Thoracic aorta (tissue), 2 donors: Measurements from ENCODE around the gene TENM4. TPM values are rescaled to one million over a fixed set of nuclear protein-coding genes. Genes with fewer than 3 reads are reported as not detected.

ENCODE experiments used
- ATAC-seq: fragments of 150-250 bp; one replicate; pipeline ENCODE4 v1.8.0; 2017; ENCODE audit warnings: low read depth; ENCODE audit not compliant: insufficient number of reproducible peaks, low FRiP score
- DNase-seq: peaks from one replicate; pipeline ENCODE4 v3.0.0-alpha.2; 2020; ENCODE audit warnings: low spot score
- H3K27ac ChIP-seq, 2 donors: fragments of 200-600 bp; sonication (generic); 1 replicate in 1 of 2; 2 replicates in 1 of 2; pipeline ENCODE4 v1.5.1; 2016; ENCODE audit warnings: mild to moderate bottlenecking in 2 of 2, moderate library complexity in 2 of 2
- H3K27me3 ChIP-seq: fragments of 200-600 bp; sonication (generic); replicated peaks from 2 replicates; pipeline ENCODE4 v1.6.0; 2016; ENCODE audit warnings: mild to moderate bottlenecking; ENCODE audit not compliant: insufficient read depth
- H3K36me3 ChIP-seq: fragments of 200-600 bp; sonication (generic); one replicate; pipeline ENCODE4 v1.5.1; 2016
- H3K4me1 ChIP-seq, 2 donors: fragments of 200-600 bp; sonication (generic); 1 replicate in 1 of 2; 2 replicates in 1 of 2; pipeline versions ENCODE4 v1.5.1 to v1.6.0; 2016; ENCODE audit warnings: low read depth in 2 of 2, mild to moderate bottlenecking in 1 of 2; ENCODE audit not compliant: control insufficient read depth in 1 of 2
- H3K4me3 ChIP-seq: fragments of 200-600 bp; sonication (generic); 2 replicates; pipeline ENCODE4 v1.5.1; 2016; ENCODE audit warnings: mild to moderate bottlenecking
- H3K9me3 ChIP-seq: fragments of 200-600 bp; sonication (generic); 2 replicates; pipeline ENCODE4 v1.5.1; 2016
- CTCF ChIP-seq: fragments of 200-600 bp; sonication (generic); IDR thresholded peaks from one replicate; pipeline ENCODE4 v1.5.1; 2019; ENCODE audit warnings: antibody characterized with exemption
- total RNA-seq, 2 donors: library from RNA; depleted of rRNA; stranded (reverse); fragments of >200 nt; gene quantifications; one replicate each; pipeline versions ENCODE4 v1.1.0 to v1.2.3, GENCODE V29; 2016

TENM4 gene
- 10 to 100 TPM in 1 of 2 donors, 1 to 10 TPM in 1; 6.1 to 13.3 TPM for total RNA-seq

GRCh38 chr11:79440571-79441460, at the start of gene TENM4:
TENM4 (minus strand) TSS chr11:79441030; CDS start chr11:79069944, 371,086 bp downstream.
- DNase-seq (peak; percentile 39), ATAC-seq (no peak)
- Histone ChIP-seq H3K4me3 (peak within 1 kb of the TSS; percentile 89), H3K4me1 (peaks cover 4 to 35% of the 10 kb centered on the region in 2 donors), H3K9me3 (no peaks in the 10 kb centered on the region), H3K27ac (peak within 1 kb of the TSS; percentile 71 to 88), H3K27me3 (no peaks in the 10 kb centered on the region), H3K36me3 (no peaks in the 10 kb centered on the region)
- peak; percentile 26 for TF ChIP-seq CTCF

- TF ChIP-seq CTCF: no peak
Observed at GRCh38 chr11:79488286-79488685, 47.5 kb upstream of the TENM4 start.

DNA sequence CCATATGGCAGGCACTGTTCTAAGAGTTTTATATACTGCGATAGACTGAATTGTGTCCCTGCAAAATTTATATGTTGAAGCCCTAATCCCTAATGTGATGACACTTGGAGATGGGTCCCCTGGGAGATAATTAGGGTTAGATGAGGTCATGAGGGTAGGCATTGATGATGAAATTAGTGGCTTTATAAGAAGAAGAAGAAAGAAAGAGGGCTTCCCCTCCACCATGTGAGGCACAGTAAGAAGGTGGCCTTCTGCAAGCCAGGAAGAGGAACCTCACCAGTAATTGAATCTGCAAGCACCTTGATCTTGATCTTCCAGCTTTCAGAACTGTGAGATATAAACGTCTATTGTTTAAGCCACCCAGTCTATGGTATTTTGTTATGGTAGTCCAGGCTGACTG, 46.6 kb upstream of the TENM4 start:
- Histone ChIP-seq H3K9me3 (no peaks in the 10 kb centered on the region), H3K4me1 (no peaks in the 10 kb centered on the region), H3K27me3 (no peaks in the 10 kb centered on the region), H3K27ac (no peak overlapping the region), H3K36me3 (no peaks in the 10 kb centered on the region), H3K4me3 (no peak overlapping the region)
- no peak for DNase-seq
- no peak for TF ChIP-seq CTCF
- no peak for ATAC-seq

More at GRCh38 chr11:79488286-79488685, 47.5 kb upstream of the TENM4 start:
- Histone ChIP-seq H3K4me1 (no peaks in the 10 kb centered on the region), H3K27ac (no peak overlapping the region), H3K4me3 (no peak overlapping the region), H3K27me3 (no peaks in the 10 kb centered on the region), H3K36me3 (no peaks in the 10 kb centered on the region), H3K9me3 (no peaks in the 10 kb centered on the region)
- ATAC-seq (no peak), DNase-seq (no peak)

DNA sequence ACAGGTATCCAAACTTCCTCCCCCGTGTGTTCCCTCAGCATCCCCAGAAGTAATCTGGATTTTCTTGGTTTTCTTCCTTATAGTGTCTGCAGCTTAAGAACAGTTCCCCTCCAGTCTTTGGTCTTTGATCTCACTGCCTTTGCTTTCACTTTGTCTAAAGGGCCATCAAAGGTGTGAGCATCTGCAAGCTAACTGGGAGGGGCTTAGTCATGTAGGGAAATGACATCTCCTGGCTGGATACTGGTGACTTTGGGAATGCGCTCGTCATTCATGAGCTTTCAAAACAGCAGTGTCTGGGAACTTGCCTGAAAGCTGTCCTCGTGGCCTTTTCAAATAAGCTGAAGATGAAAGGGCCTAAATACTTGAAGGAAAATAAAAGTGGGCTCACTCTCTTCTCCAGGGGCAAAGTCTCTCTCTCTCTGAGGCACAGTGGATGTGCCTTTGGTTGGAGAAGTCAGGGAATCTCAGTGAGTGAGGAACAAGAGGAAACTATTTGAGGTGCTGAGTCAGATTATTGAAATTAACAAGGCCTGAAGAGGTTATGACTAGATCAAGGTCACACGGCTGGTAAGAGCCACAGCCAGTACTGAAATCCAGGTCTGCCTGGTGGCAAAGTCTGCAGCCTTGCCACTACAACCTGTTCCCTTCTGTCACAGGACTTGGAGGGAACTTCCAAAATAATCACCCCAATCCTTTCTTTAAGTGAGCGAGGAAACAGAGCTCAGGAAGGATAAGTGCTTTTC, 45.6 kb upstream of the TENM4 start:
- H3K4me1 ChIP-seq: no peaks in the 10 kb centered on the region
- no peak overlapping the region for H3K4me3 ChIP-seq
- no peaks in the 10 kb centered on the region for H3K36me3 ChIP-seq
- ATAC-seq: no peak
- H3K27me3 ChIP-seq: no peaks in the 10 kb centered on the region
- no peaks in the 10 kb centered on the region for H3K9me3 ChIP-seq
- no peak for DNase-seq
- no peak overlapping the region for H3K27ac ChIP-seq
- no peak for TF ChIP-seq CTCF

- no peaks in the 10 kb centered on the region for H3K27me3 ChIP-seq
- H3K27ac ChIP-seq: no peak overlapping the region
- ATAC-seq: no peak
- no peak overlapping the region for H3K4me3 ChIP-seq
- H3K9me3 ChIP-seq: no peaks in the 10 kb centered on the region
- H3K4me1 ChIP-seq: no peaks in the 10 kb centered on the region
- H3K36me3 ChIP-seq: no peaks in the 10 kb centered on the region
- no peak for TF ChIP-seq CTCF
- DNase-seq: no peak
Observed at GRCh38 chr11:79485694-79486093, 44.9 kb upstream of the TENM4 start.
